ENCODE data around the gene STX4.

STX4 gene

DNA sequence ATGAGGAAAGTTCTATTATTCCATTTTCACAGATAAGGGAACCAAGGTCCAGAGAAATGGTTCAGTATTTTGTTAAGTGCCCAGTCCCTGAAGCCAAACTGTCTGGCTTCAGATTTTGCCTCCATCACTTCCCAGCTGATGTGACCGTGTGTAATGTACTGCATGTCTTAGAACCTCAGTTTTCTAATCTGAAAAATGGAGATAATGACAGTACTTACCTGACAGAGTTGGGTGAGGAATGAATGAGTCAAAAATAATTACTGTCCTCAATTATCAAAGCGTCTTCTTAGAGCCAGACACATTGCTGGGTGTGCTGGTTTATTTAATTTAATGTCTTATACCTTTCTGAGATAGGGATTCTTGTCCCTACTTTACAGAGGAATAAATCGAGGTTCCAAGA lies 34.0 kb downstream of the STX4 start:
- H3K36me3 ChIP-seq, result peaks cover 8% of the 10 kb centered on the region
- H3K9me3 ChIP-seq, result no peaks in the 10 kb centered on the region
- TF ChIP-seq, protein P1, sequence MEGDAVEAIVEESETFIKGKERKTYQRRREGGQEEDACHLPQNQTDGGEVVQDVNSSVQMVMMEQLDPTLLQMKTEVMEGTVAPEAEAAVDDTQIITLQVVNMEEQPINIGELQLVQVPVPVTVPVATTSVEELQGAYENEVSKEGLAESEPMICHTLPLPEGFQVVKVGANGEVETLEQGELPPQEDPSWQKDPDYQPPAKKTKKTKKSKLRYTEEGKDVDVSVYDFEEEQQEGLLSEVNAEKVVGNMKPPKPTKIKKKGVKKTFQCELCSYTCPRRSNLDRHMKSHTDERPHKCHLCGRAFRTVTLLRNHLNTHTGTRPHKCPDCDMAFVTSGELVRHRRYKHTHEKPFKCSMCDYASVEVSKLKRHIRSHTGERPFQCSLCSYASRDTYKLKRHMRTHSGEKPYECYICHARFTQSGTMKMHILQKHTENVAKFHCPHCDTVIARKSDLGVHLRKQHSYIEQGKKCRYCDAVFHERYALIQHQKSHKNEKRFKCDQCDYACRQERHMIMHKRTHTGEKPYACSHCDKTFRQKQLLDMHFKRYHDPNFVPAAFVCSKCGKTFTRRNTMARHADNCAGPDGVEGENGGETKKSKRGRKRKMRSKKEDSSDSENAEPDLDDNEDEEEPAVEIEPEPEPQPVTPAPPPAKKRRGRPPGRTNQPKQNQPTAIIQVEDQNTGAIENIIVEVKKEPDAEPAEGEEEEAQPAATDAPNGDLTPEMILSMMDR (IDR thresholded peaks at IDR 0.05), result no peak
- no peaks in the 10 kb centered on the region for H3K27me3 ChIP-seq
- H3K4me1 ChIP-seq (ENCODE audit: control insufficient read depth in 1 of 2, insufficient read depth in 1 of 2, low read depth in 1 of 2, low read length in 1 of 2), result peaks cover 8 to 14% of the 10 kb centered on the region in 2 experiments
- no peak overlapping the region for H3K27ac ChIP-seq
- H3K4me3 ChIP-seq (ENCODE audit: low read depth in 1 of 2, low read length in 1 of 2), result no peak overlapping the region

DNA sequence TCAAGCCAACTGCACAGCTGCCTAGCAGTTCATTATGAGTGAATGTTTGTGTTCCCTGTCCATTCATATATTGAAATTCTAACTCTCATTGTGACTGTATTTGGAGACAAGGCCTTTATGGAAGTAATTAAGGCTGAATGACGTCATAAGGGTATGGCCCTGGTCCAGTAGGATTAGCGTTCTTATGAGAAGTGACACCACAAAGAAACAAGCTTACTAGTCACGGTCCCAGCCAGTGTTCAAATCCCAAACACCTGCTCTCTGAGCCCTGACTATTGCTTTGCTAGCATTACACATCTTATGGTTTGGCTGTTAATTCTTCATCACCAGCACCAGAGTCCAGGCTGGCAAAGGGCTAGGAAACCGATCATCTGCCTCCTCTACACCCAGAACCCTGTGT lies 38.5 kb downstream of the STX4 start:
- no peak overlapping the region for H3K4me3 ChIP-seq (ENCODE audit: low read depth in 1 of 2, low read length in 1 of 2)
- TF ChIP-seq, protein P1 (IDR thresholded peaks at IDR 0.05), result no peak
- peaks cover 26 to 30% of the 10 kb centered on the region in 2 experiments for H3K4me1 ChIP-seq (ENCODE audit: control insufficient read depth in 1 of 2, insufficient read depth in 1 of 2, low read depth in 1 of 2, low read length in 1 of 2)
- no peaks in the 10 kb centered on the region for H3K9me3 ChIP-seq
- H3K27ac ChIP-seq, result peak overlapping the region; percentile 95
- peaks cover 9% of the 10 kb centered on the region for H3K36me3 ChIP-seq
- H3K27me3 ChIP-seq, result no peaks in the 10 kb centered on the region

DNA sequence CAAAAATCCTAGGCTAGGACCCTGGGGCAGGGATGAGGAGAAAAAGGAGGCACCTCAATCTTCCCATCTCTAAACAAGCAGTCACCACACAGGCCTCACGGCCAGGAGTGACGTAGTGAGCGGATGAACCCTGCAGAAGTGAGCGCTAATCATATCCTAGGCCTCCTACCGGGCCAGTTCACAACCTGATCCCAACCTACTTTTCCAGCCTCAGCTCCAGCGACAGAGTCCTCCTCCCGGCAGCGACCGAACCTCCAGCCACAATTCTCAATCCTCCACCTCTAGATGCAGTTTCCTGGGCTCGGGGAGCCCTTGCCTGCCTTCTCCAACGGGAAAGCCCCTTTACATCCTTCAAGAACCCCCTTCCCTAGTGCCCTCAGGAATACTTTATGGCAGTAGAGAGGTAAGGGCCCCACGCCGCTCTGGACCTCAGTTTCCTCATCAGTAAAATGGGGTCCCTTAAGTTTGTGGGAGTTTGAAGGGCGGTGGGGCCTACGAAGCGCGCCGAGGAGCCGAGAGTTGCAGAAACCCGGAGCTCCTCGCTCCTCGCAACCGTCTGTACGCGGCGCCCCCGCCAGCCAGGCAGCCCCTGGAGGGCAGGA lies 39.3 kb downstream of the STX4 start:
- no peaks in the 10 kb centered on the region for H3K27me3 ChIP-seq
- peaks cover 16% of the 10 kb centered on the region for H3K36me3 ChIP-seq
- peak overlapping the region; percentile 98 for H3K4me3 ChIP-seq (ENCODE audit: low read depth in 1 of 2, low read length in 1 of 2)
- no peaks in the 10 kb centered on the region for H3K9me3 ChIP-seq
- TF ChIP-seq, protein P1 (IDR thresholded peaks at IDR 0.05), result no peak
- H3K27ac ChIP-seq, result peak overlapping the region; percentile 95
- H3K4me1 ChIP-seq (ENCODE audit: control insufficient read depth in 1 of 2, insufficient read depth in 1 of 2, low read depth in 1 of 2, low read length in 1 of 2), result peaks cover 26 to 30% of the 10 kb centered on the region in 2 experiments

DNA sequence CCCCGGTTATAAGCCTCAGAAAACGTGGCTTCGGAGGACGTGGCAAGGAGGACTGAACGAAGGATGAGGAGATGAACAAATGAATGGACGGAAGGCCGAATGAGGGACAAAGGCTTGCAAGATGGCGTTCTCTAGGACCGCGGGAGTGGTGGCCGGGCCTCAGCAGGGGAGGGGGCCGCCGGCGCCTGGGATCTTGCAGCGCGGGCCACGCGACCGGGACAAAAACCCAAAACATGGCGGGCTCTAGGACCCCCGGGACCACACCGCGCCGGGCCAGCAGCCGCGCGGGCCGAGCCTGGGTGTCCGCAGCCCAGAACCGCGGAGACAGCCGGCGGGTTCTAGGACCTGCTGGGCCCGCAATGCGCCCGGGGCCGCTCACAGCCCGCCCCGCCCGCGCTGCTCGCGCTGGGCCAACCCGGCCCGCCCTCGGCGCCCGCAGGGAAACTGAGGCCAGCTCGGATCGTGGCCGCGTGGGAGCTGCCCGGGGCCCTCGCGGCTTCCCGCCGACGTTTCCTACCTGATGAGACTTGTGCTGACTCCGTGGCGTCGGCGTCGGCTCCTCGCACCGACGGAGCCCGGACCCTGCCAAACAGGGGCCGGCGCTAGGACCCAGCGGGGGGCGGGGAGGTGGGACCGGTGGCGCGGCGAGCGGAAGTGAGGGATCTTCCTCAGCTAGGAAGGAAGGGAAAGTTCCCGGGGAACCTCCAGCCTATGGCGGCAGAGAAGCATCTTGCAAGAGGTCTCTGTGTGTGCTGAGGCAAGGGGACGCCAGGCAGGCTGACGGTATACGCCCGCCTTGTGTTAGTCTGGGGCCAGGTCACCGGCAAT lies 40.0 kb downstream of the STX4 start:
- peak overlapping the region; percentile 95 for H3K27ac ChIP-seq
- H3K27me3 ChIP-seq, result no peaks in the 10 kb centered on the region
- peaks cover 23% of the 10 kb centered on the region for H3K36me3 ChIP-seq
- H3K4me3 ChIP-seq (ENCODE audit: low read depth in 1 of 2, low read length in 1 of 2), result peak overlapping the region; percentile 98
- TF ChIP-seq, protein P1 (IDR thresholded peaks at IDR 0.05), result no peak
- H3K9me3 ChIP-seq, result no peaks in the 10 kb centered on the region
- H3K4me1 ChIP-seq (ENCODE audit: control insufficient read depth in 1 of 2, insufficient read depth in 1 of 2, low read depth in 1 of 2, low read length in 1 of 2), result peaks cover 26 to 30% of the 10 kb centered on the region in 2 experiments

DNA sequence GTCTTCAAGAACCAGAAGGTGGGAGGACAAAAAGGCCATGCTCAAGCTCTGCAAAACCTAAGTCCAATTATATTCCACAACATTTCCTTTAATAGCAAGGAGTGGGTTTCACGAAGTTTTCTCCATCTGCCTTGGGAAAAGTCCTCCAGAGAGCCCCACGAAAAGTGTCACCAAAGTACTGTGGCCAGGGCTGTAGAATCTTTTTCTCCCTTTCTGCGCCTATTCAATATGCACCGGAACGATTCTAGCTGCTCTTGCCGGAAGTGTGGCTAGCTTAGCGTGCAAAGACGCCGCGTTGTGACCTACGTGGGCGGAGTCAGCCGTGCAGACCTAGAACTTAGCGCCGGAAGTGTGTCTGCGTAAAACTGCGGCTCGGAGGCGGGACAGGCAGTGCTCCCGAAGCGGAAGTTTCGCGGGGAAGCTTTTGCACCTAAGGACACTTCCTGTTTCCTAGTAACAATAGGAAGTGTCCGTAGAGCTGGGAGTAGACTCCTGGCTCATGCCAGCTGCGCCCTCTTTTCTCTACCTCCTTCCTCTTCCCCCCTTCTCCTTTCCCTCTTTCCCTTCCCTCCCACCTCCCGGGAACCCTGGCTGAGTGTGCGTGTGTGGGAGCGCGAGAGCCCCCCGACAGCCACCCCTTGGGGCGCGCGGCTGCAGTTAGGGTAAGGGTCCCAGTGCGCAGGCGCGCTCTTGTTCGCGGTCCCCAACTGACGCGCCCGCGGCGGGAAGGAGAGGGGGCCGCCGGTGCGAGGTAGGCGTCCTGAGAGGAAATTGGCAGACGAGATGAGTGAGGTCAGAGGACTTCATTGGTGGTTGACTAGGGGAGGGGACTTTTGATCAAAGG lies 40.8 kb downstream of the STX4 start, which contains the start of the genes ZNF646 and ZNF668:
ZNF646 (plus strand) TSS at position 453 of the 844 bp plus-strand sequence. CDS start 1,903 bp downstream, outside the sequence.
ZNF668 (minus strand) TSS at position 271 of the 844 bp plus-strand sequence. CDS start 9,781 bp downstream, outside the sequence.
- peaks cover 32 to 36% of the 10 kb centered on the region in 2 experiments for H3K4me1 ChIP-seq (ENCODE audit: control insufficient read depth in 1 of 2, insufficient read depth in 1 of 2, low read depth in 1 of 2, low read length in 1 of 2)
- peak within 1 kb of the TSS; percentile 95 for H3K27ac ChIP-seq
- H3K9me3 ChIP-seq, result no peaks in the 10 kb centered on the region
- H3K27me3 ChIP-seq, result no peaks in the 10 kb centered on the region
- peak within 1 kb of the TSS; percentile 98 for H3K4me3 ChIP-seq (ENCODE audit: low read depth in 1 of 2, low read length in 1 of 2)
- TF ChIP-seq, protein P1 (IDR thresholded peaks at IDR 0.05), result peak; percentile 28
- H3K36me3 ChIP-seq, result peaks cover 32% of the 10 kb centered on the region
